Hematopoietic multipotent progenitor cell treated with erythropoietin and hydrocortisone succinate and interleukin-3 and kit ligand, for 17 days (in vitro differentiated cells): ENCODE results near the gene CALU.
A peak's percentile ranks its signal among the peaks of the same experiment; 100 is the strongest.

Experiments used
- DNase-seq: peaks from one replicate; pipeline ENCODE4 v3.0.0-alpha.2; 2015; ENCODE audit warnings: low spot score

Gene CALU

DNA sequence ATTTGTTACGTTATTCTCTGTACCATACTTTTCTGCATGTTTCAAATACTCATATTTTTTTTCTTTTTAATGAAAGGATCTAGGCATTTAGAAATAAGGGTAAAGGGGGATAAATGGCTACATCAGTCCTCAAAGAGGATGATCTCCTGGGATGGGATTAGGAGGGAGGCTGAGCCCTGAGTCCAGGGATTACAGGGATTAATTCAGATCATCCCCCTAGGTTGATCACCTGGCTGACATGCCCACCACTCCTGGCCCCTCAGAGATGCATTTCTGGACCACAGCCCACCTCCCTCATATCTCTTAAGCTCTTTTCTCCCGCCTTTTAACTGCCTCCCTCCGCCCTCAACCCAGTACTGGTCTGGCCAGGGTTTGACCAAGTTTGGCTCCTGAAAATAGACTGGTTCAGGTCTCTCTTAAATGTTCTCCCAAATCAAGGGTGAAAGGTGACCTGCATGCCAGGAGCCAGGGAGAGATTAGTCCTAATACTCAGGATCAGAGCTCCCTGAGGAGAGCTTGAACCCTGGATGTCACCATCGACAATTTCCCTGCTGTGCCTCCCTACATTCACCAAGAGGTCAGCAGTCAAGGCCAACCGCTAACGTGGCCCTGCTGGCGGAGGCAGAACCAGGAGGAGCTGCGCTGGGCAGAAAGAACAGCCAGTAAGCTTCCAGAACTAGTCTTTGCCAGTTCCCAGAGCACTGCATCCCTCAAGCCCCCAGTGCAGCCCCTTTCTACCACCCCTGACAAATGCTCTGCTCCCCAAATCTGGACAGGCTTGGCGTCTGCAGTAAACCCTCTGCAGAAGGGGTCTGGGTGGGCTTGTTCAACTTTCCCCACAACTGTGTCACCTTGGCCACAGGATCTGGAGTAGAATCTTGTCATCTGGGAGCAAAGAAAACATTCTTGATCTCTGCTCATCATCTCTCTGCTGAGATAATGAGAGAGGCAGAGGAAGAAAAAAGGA lies 49.6 kb downstream of the CALU start:
- no peak for DNase-seq

DNA sequence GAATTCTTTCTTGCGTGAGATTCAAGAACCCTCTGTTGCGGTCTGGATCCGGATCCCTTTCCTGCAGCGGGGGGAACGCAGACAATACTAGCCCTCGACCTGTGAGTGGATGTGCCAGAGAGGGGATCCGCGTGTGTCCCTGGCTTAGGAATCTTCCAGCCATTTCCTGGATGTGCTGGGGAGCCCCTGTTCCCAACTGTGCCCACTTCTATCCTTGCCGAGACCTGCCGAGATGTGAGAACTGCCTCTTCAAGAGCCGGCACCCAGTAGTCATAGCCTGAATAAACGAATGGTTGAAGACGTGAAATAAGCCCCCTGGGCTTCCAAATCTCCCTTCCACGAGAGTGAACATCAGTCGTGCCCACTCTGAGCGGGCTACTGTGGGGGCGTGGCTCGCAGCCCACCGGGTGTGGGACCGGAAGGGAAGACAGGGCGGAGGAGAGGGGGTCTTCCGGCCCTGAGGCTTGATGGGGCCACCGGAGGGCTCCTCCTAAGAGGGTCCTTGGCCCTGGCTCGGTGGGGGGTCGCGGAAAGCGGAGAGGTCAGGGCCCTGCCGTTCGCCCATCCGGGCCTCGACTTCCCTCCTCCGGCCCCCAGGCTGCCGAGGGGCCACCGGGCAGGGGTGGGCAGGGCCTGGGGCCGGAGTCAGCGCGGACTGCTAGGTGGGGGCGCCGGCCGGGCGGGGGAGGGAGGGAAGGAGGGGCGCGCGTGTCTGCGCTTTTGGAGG lies 51.3 kb downstream of the CALU start:
- no peak for DNase-seq

DNA sequence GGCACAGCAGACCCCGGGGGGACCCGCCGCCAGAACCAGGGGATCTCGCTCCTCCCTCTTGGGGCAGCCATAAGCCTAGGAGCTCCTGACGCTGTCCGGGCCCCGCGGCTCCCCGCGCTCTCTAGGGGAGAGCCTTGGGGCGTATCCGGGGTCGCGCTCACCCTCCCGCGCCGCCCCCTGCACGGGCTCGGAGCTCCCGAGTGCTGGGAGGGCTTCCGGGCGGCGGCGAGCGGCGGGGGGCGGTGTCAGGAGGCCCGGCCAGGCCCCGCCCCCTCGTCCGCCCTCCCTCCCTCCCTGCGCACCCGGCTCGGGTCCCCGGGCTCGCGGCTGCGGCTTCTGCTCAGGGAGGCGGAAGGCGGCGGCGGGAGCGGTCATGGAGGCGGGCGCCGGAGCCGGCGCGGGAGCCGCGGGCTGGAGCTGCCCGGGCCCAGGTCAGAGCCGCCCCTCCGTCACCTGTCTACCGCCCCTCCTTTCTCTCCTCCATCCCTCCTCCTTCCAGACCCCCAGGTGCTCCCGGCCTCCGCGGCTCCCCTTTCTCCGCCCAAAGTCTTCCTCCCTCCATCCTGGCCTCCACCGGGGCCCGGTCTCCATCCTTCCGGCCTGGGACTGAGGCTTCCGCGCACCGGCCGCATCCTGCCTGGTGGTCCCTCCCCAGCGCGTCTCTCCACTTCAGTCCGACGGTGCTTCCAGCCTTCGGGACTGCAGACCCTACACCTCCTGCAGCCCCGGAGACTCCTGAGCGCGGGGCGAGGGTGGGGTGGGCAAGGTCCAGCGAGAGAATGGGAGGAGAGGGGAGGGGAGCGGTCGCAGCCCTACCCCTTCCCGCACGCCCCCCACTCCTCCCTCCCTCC lies 52.2 kb downstream of the CALU start, which contains the start of gene CCDC136:
Gene CCDC136 (plus strand): TSS at position 848 of the 851 bp plus-strand sequence. CDS start 444 bp downstream, outside the sequence.
- DNase-seq, result no peak

DNA sequence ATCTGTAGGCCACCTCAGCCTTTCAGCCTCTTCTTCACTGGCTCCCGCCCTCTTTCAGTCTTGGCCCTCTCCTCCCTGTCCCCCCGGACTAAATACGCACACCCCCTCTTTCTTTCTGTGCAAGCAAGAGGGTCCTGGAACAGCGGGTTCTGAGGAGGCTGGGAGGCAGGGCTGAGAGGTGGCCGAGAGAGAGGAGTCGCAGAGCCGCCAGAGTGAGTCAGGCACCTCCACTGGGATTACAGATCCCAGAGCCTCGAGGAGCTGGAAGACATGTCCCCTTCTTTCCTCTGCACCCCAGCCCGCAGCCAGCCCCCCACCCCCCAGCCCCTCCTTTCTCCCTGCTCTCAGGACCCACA lies 52.8 kb downstream of the CALU start:
- DNase-seq, result no peak

DNA sequence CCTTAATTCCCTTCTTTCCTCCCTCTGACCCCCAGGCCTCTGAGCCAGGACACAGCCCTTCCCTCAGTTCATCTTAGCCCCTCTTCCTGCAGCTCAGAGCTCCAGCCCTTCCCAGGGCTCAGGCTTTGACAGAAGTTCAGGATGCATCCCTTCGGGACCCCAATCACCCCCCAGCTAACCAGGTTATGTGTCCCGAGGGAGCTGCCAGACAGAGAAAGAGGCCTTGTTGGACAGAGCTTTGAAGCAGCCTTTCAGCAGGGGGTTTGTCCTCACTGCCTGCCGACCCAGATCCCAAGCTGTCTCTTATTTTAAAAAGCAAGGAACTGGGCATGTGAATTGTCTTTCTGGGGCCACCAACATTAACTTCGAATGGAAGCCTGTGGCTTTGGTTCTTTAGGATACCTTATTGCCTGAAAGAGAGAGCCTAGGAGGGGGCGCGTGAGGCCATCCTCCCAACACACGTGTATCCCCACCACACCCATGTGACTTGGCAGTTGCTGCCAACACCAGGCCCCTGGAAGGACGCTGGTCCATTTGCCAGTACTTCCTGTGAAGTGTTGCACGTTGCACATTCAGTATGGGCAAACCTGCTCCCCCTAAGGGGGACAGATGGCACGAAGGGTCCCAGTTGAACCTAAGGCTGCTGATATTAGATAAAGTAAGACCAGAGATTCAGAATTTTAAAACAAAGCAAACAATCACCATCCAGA lies 53.5 kb downstream of the CALU start:
- DNase-seq, result peak; percentile 12

DNA sequence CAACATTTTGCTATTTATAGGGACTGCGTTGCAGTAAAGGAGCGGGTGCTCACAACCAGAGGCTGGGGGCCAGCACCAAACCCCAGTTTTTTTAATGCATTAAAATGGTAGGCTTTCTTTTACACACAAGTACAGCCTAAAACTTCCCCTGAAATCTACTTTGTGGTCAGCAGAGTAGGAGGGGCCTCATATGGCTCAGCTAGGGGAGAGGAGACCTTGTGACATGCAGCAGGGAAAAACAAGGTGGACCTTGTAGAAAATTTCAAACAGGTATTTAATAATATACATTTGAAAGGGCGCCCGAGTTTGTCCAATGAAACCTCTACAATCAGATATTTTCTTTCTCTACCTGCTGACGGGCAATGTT lies 54.0 kb downstream of the CALU start:
- no peak for DNase-seq

DNA sequence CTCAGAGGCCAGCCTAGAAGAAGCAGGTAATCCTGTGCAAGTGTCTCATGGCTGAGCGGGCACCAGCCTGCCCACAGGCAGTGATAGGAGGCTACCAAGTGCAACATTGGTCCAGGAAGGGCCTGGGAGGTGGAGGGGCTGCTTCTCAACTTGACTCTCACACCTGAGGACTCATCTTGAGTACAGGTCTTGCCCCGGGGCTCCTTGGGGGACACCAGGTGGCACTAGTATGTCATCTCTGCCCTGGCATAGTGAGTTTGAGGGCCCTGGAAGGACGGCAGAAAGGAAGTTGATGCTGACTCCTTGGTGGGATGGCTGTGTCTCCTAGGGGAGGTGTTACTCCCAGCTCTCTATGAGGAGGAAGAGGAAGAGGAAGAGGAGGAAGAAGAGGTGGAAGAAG lies 54.9 kb downstream of the CALU start:
- no peak for DNase-seq

DNA sequence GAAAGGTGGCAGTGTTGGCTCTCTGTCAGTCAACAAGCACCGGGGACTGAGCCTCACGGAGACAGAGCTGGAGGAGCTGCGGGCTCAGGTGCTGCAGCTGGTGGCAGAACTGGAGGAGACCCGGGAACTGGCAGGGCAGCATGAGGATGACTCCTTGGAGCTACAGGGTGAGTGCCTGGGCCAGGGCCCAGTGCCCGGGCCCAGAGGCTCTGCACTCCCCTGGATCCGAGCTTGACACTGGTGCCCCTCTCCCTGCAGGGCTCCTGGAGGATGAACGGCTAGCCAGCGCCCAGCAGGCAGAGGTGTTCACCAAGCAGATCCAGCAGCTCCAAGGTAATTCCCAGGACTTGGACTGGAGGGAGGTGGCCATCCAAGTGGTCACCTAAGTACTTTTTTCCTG lies 55.3 kb downstream of the CALU start:
- no peak for DNase-seq

DNA sequence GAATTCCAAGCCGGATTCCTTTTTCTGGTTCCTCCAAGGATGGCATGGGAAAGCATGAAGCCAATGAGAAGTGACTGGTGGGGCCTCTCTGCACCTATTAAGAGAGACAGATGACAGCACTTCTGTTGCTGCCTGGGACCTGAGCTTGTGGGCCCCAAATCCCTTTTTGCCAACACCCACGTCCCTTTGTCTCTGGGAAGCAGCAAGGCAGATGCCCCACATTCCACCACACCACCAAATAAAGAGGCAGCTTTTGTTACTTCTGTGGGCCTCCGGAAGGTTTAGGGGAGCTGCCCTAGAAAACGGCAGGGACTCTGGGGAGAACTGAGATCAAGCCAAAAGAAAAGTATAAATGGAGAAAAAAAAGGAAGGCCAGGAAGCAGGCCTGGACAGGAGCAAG lies 56.0 kb downstream of the CALU start:
- DNase-seq, result no peak

DNA sequence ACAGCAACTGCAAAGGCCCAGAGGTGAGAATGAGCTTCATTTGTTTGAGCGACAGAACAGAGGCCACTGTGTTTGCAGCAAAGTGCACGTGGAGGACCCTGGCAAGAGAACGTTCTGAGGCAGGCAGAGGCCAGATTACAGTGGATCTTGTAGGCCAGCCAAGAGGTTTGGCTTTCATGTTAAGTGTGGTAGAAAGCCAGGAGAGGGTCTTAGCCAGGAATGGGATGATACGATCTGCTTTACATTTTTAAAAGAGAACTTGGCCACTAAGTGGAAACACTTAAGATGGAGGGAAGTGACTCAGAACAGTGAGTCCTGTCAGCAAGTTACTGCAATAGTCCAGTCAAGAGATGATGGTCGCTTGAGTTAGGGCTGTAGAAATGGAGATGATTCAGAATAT lies 57.2 kb downstream of the CALU start:
- no peak for DNase-seq

DNA sequence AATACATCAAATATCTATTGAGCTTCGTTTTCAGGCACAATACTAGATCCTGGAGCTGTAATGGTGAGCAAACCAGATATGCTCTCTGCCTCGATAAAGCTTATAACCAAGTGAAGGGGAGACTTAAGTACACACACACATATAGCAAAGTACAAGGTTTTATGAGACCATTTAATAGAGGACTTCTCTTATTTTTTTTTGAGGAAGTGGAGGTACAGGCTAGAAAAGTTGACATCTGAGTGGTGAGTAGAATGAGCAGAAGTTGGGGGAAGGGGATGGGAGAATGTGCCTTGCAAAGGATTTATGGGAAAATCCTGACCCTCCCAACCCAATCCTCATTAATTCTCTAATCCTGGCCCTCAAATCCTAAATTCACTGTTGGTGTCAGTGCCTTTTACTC lies 60.3 kb downstream of the CALU start:
- no peak for DNase-seq

DNA sequence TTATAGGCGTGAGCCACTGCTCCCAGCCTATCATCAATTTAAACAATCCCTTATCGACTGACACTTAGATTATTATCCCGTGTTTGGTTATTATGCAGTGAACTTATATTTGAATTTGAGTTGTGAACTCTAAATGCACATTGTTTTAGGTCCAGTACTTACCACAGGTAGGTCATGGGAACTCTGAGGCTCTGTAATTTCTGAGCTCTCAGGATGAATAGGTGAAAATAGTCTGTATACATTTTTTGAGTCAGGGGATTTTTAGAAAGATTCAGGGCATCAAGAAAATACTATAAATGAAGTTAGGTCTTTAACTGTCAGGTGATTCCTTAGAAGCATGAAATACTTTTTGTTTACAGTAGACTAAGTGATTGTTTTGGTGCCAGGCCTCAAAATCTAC lies 61.4 kb downstream of the CALU start:
- no peak for DNase-seq

DNA sequence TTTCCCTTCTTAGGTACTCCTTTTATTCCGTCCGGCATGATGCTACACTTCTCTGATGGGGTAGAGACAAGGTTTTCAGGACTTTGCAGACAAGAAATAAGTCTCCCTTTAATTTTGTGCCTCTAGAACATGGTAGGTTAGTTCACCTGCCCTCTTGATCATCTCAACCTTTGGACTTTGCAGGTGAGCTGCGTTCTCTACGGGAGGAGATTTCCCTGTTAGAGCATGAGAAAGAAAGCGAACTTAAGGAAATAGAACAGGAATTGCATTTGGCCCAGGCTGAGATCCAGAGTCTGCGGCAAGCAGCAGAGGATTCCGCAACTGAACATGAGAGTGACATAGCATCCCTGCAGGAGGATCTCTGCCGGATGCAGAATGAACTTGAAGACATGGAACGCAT lies 61.8 kb downstream of the CALU start:
- DNase-seq, result no peak

DNA sequence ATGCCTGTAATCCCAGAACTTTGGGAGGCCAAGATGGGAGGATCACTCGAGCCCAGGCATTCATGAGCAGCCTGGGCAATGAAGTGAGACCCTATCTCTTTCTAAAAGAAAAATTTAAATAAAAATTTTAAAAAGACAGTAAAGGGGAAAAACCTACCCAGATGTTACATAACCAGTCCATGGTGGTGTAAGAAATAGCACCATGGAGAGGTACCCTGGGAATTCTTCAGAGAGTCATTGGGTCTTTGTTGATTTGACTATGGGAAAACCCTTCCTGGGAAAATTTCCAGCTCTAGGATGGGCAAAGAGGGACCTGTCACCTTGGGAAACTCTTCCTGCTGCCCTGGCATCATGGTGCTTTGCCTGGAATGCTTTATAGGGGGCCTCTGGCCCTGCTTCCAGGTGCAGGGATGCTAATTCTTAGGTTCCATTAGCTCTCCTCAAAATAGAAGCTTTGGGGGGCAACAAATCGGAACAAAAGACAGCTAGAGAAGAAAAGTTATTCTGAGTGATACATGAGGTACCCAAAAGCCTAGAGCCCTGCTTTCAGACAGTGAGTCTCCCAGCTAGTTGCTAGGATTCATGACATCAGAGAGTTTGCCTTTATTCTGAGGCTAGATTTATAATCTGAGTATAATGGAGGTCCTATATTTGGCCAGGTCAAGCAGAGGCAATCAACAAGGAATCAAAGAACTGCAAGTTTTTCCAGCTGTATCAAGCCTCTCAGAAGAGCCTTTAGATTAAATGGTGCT lies 62.7 kb downstream of the CALU start:
- DNase-seq, result no peak

DNA sequence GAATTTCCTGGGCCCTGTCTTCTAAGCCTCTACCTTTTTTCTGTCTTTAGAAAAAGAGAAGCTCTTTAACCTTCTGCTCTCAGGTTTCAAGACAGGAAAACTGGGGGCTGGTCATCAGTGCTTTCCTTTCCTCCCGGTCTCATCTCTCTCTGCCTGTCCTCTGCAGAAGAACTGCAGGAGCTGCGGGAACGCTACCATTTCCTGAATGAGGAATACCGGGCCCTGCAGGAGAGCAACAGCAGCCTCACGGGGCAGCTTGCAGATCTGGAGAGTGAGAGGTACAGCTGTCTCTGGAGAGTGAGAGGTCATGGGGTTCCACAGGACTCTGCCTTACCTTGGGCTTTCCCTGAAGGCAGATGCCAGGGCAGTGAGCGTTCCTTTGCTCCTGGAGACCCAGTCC lies 65.3 kb downstream of the CALU start:
- DNase-seq, result no peak

DNA sequence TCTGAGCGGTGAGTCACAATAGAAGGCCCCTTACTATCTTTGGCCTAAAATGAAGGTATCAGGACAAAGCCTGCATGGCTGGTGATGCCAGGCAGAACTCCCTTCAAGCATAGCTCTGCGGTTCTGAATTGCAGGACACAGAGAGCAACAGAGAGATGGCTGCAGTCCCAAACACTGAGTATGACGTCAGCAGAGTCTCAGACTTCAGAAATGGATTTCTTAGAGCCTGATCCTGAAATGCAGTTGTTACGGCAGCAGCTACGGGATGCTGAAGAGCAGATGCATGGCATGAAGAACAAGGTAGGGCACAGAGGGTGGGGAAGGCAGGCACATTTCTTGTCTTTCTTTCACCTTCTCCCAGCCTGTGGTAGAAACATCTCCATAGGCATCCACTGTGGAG lies 66.1 kb downstream of the CALU start:
- no peak for DNase-seq

DNA sequence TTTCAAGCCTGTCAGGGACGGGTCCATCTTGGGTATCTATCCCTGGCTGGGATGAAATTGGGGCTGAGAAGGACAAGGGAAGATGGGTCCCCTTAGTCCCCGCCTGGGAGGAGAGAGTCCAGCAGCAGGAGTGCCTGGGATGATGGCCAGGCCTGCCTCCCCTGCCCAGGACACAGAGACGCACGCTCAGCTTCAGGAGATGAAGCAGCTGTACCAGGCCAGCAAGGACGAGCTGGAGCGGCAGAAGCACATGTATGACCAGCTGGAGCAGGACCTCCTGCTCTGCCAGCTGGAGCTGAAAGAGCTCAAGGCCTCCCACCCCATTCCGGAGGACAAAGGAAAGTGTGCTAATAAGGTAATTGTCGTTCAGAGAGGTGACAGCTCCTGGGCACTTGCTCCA lies 68.0 kb downstream of the CALU start:
- DNase-seq, result no peak

DNA sequence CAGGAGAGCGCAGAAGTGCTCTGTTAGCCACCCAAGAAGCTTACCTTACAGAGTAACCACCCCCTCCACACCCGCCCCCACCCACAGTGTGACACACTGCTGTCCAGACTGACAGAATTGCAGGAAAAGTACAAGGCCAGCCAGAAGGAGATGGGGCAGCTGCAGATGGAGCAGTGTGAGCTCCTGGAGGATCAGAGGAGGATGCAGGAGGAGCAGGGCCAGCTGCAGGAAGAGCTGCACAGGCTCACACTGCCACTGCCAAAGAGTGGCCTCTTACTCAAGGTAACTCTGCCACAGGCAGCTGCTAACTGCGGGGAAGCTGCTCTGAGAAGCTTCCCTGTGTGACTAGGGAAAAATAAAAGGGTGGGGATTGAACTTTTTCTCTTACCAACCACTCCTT lies 70.2 kb downstream of the CALU start:
- no peak for DNase-seq

DNA sequence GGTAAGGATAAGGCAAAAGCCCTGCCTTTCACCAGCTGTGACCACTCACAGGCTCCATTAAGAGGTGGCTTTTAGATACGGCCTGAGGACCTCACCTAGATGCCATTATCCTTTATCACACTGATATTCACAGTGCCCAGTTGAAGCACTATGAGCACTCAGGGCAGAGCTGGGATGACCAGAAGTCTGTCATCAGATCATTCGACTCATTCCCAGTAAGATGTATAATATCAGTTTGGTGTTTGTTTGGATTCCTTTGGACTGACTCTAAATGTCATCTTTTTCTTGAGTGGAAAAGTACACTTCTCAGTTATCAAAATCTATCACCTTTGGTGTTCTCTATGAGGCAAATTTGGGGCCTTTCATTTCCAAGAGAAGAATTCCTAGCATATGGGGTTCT lies 71.3 kb downstream of the CALU start:
- no peak for DNase-seq

DNA sequence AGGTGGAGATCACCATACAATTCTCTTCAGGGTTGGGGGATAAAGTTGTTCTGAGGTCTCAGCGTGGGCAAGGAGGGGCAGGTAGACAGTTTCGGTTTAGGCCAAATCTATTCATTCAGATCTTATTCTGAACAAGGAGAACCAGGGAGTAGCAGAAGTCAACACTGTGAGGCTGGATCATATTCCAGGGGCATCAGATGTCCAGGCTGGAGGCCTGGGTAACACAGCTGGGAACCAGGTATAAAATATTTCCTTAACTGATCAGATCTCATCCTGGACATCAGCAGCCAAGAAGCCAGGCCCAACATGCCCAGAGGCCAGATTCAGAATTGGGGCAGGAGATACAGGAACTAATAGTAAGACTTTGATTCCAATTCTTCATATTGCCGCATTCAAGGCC lies 71.8 kb downstream of the CALU start:
- no peak for DNase-seq
